Stimulated activated naive B cell treated with anti-CD40 and anti-IgM and Interleukin-4, amounts not matched to agents 10 μg/mL and 1 μg/mL and 100 μg/mL, for 72 hours (primary cell): ENCODE data around the gene METTL16.

Experiments used
- ATAC-seq, 2 donors: fragments of 150-1000 bp; cut with Tn5 transposase; replicated peaks; 2 replicates each; pipeline ENCODE4 v1.10.0; 2021; ENCODE audit warnings: moderate library complexity in 1 of 2
- DNase-seq: peaks from one replicate; pipeline ENCODE4 v3.0.0; 2021
- H3K27ac Mint-ChIP-seq: one replicate; pipeline ENCODE4 v1.8.0; 2022; ENCODE audit warnings: mild to moderate bottlenecking, mixed read lengths
- H3K27me3 Mint-ChIP-seq, 2 donors: one replicate each; pipeline ENCODE4 v1.8.0; 2022; ENCODE audit warnings: mixed read lengths in 2 of 2
- H3K36me3 Mint-ChIP-seq, 2 donors: one replicate each; pipeline ENCODE4 v1.8.0; 2022; ENCODE audit warnings: mixed read lengths in 2 of 2, mild to moderate bottlenecking in 1 of 2
- H3K4me1 Mint-ChIP-seq, 2 donors: one replicate each; pipeline ENCODE4 v1.8.0; 2022; ENCODE audit warnings: mixed read lengths in 2 of 2, mild to moderate bottlenecking in 1 of 2
- H3K4me3 Mint-ChIP-seq, 2 donors: one replicate each; pipeline ENCODE4 v1.8.0; 2022; ENCODE audit warnings: mild to moderate bottlenecking in 2 of 2, mixed read lengths in 2 of 2, moderate library complexity in 1 of 2
- H3K9me3 Mint-ChIP-seq, 2 donors: one replicate each; pipeline ENCODE4 v1.8.0; 2022; ENCODE audit warnings: mixed read lengths in 2 of 2, mild to moderate bottlenecking in 1 of 2

The METTL16 gene

DNA sequence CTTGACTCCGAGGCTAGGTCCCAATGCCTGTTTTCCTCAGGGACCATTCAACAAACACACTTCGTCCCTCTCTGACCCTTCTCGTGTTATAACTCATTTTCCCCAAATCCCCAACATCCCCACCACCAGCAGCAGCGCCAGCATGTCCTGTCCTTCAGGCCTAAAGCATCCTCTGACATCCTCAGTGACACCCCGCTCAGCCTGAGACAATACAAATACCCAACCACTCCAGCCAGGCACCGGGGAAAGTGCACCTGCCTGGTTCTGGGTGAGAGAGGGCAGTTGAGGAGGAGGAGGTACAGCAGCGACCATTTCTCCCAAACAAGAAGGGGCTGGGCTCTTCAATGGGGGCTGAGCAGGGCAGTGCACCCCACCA lies 115.5 kb downstream of the METTL16 start:
- ATAC-seq, result no peak
- peak overlapping the region; percentile 83 to 85 for H3K4me3 Mint-ChIP-seq
- H3K27ac Mint-ChIP-seq, result no peak overlapping the region
- no peak for DNase-seq
- H3K27me3 Mint-ChIP-seq, result no peaks in the 10 kb centered on the region
- H3K36me3 Mint-ChIP-seq, result peaks cover 12 to 13% of the 10 kb centered on the region in 2 donors
- no peaks in the 10 kb centered on the region for H3K9me3 Mint-ChIP-seq
- H3K4me1 Mint-ChIP-seq, result peaks cover 60 to 74% of the 10 kb centered on the region in 2 donors

DNA sequence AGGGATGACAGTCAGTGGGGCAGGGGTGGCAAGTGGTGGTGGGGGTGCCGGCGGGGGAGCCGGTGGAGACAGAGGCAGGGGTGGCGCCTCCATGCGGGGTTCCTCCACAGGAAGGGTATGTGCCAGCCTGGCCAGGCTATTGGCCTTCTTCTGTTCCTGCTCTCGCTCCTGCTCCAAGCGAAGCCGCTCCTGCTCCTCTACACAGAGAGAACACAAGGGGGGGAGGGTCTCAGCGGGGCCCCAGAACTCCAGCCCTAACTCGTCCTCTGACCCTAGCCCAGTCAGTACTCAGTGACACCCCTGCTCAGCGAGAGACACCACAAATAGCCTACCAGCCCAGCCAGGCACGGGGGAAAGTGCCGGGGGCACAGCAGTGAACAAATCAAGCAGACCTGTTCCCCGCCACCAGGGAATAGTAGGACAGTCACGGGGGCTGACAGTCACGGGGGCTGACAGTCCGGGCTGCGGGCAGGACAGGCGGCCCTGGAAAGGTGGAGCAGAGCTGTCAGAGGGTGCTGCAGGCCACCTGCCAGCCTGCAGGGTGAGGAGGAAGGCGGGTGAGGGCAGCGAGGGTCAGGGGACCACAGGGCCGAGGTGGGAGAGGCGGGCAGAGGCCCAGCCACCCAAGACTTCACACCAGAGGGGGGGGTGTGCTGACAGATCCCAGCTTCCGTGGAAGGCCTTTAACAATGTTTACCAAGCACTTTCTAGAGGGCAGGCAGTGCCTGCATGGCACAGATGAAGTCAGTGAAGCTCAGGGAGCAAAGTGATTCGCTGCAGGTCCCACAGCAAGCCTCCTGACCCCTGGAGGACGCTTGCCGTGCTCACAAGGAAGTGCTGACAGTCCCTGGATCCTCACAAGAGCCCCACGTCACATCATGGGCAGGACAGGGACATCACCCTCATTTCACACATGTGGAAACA lies 116.2 kb downstream of the METTL16 start:
- peak overlapping the region; percentile 83 to 85 for H3K4me3 Mint-ChIP-seq
- H3K4me1 Mint-ChIP-seq, result peaks cover 65 to 80% of the 10 kb centered on the region in 2 donors
- no peak for ATAC-seq
- H3K27ac Mint-ChIP-seq, result peak overlapping the region; percentile 14
- no peak for DNase-seq
- peaks cover 12 to 13% of the 10 kb centered on the region in 2 donors for H3K36me3 Mint-ChIP-seq
- no peaks in the 10 kb centered on the region for H3K9me3 Mint-ChIP-seq
- no peaks in the 10 kb centered on the region for H3K27me3 Mint-ChIP-seq

DNA sequence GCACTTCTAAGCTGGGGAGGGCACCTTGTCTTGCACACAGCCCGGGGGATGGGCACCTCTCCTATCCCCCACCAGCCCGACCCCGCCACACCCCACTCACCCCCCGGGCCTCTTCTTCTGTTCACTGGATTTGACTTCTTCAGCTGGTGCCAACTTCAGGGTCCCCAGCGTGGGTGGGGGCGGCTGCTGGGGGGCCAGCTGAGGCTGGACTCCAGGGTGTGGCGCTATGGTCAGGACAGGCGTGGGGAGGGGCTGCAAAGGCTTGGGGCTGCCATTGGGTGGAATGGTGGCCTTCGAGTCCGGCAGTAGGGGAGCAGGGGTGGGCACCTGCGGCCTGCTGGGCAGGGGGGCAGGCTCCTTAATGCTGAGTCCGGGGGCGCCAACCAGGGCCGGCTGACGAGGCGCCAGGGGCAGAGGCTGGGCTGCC lies 116.9 kb downstream of the METTL16 start:
- peaks cover 62 to 82% of the 10 kb centered on the region in 2 donors for H3K4me1 Mint-ChIP-seq
- H3K27ac Mint-ChIP-seq, result peak overlapping the region; percentile 84
- H3K36me3 Mint-ChIP-seq, result peaks cover 9 to 12% of the 10 kb centered on the region in 2 donors
- peak overlapping the region; percentile 47 to 64 for H3K4me3 Mint-ChIP-seq
- no peaks in the 10 kb centered on the region for H3K27me3 Mint-ChIP-seq
- no peaks in the 10 kb centered on the region for H3K9me3 Mint-ChIP-seq
- ATAC-seq, result no peak
- no peak for DNase-seq

DNA sequence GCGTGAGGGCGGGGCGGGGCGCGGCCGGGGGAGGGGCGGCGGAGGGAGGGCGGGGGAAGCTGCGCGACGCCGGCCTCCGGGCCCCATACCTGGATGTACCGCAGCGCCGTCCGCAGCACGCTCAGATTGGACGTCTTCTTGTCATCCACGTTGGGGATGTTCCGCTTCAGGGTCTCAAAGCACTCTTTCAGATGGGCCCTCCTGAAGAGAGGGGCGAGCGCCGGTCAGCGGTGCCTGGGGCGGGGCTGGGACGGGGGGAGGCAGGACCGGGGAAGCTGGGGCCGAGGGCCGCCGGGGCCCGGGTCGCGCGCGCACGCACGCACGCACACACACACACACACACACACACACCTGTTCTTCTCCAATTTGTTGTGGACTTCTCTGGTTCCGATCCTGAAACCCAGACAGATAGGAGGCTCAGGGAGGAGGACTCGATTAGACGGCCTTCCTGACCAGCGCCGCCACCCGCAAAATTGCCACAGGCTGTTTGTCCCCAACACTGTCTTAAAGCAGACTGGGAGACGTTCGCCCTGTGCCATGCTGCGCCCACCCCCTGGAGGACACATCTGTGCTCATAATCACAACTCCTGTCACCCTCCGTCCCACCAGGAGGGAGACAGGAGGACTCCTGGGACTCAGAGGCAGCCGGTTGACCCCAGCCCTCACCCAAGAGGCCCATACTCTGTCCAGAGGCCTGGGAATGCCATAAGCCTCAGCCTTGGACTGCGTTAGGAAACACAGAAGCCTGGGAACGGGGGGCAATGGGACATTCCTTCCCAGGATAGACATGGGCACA lies 117.5 kb downstream of the METTL16 start:
- peak overlapping the region; percentile 82 to 86 for H3K4me3 Mint-ChIP-seq
- peak overlapping the region; percentile 94 for H3K27ac Mint-ChIP-seq
- no peak for DNase-seq
- peaks cover 9 to 16% of the 10 kb centered on the region in 2 donors for H3K36me3 Mint-ChIP-seq
- ATAC-seq, result no peak
- no peaks in the 10 kb centered on the region for H3K9me3 Mint-ChIP-seq
- H3K27me3 Mint-ChIP-seq, result no peaks in the 10 kb centered on the region
- peaks cover 62 to 85% of the 10 kb centered on the region in 2 donors for H3K4me1 Mint-ChIP-seq

DNA sequence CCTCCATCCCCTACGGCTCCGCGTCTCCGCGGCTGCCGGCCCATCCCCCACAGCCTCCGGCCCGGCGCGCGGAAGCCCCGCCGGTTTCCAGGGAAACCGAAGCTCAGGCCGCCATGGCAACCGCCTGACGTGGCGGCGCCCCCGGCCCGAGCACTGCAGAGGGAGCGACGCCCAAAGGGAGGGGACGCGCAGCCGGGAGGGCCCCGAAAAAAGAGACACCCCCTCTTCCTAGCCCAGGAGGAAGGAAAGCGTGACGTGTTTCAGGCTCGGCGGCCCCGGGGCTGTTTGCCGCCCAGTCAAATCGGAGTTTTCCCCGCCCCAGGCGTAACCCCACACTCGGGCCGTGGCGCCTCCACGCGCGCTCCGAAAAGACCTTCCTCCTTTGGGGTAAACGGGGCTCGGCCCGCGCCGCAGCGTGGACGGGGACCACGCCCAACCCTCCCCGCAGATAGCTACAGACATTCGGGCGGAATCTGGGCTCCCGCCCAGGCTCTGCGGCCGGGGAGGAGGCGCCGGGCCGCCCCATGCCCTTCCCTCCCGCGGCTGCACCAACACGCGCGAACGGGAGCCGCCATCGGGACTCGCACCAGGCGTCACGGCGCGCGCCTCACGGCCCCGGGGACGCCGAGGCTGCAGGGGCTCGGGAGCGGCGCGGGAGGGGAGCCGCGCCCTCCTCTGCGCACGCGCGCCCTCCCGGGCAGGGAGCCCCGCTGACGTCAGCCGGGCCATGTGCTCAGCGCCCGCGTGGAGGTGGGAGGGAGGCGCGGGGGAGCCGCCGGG lies 118.3 kb downstream of the METTL16 start:
- Mint-ChIP-seq H3K4me1 (peaks cover 62 to 85% of the 10 kb centered on the region in 2 donors), H3K9me3 (no peaks in the 10 kb centered on the region), H3K36me3 (peaks cover 13 to 24% of the 10 kb centered on the region in 2 donors), H3K27ac (peak overlapping the region; percentile 96), H3K27me3 (no peaks in the 10 kb centered on the region), H3K4me3 (peak overlapping the region; percentile 93)
- DNase-seq, result peak; percentile 88
- ATAC-seq, result peak; percentile 45 to 58

DNA sequence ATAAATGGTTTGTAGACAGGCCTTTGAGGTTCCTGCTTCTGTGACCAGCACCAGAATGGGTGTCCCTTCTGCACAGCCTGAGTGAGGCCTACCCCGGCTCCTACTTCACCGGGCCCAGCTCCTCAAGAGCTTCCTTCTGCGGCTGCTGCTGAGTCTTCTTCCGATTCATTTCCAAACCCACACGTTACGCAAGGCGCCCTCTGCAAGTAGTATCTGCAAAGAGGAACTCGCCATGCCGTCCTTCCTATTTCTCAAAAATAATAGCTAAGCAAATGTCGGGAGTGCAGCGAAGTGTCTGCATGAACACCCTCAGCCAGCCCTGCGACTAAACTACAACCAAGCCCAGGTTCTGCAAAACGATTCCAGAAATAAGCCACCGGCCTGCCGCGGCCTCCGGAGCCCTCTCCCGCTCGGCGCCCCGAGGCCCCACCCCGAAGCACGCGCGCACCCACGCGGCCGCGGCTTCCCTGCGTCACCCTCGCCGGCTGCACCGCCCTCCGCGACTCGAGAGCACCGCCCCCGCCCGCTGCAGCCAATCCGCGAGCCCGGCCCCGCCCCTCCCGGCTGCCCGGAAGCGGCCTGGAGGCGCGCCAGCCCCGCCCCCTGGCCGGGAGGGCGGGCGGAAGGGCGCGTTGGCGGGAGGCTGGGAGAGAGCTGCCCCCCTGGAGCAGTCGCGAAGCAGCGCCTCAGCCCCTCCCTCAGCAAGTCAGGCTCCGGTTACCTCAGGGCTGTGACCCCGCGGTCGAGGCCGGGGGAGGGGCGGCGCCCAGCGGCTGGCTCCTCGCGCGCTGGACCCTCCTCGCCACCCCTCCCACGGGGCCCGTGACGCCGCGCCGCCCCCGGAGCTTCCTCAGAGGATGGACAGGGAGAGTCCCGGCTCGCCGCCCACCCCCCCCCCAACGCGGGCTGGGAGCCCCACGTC lies 119.2 kb downstream of the METTL16 start:
- no peaks in the 10 kb centered on the region for H3K9me3 Mint-ChIP-seq
- no peaks in the 10 kb centered on the region for H3K27me3 Mint-ChIP-seq
- peak; percentile 62 to 68 for ATAC-seq
- peaks cover 18 to 29% of the 10 kb centered on the region in 2 donors for H3K36me3 Mint-ChIP-seq
- peak overlapping the region; percentile 93 for H3K4me3 Mint-ChIP-seq
- peaks cover 56 to 82% of the 10 kb centered on the region in 2 donors for H3K4me1 Mint-ChIP-seq
- DNase-seq, result peak; percentile 97
- H3K27ac Mint-ChIP-seq, result peak overlapping the region; percentile 99

DNA sequence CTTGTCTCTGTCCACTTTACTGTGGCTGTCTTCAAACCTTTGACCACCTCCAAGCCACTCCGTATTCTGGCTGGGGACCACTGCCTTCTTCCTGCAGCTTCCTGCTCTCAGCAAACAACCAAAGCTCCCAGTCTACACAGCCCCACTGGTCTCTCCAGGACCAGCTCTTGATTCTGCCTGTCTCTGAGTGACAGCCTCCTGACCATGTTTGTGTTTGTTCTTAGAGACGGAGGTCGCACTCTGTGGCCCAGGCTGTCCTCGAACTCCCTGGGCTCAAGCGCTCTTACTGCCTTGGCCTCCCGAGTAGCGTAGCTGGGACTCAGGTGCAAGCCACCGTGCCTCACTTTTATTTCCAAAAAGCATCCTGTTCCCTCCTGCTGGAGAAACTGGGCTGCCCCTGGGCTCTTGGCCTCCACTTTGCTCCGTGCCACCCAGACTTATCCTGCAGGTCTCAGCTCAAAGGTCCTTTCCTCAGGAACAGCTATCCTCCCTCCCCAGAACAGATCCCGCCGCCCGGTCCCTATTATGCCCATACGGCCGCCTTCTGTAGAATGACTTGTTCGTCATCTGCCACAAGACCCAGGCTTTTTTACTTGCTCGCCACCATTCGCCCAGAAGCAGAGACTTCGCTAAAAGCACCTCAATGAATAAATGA lies 120.0 kb downstream of the METTL16 start:
- Mint-ChIP-seq H3K4me3 (peak overlapping the region; percentile 93), H3K36me3 (peaks cover 21 to 34% of the 10 kb centered on the region in 2 donors), H3K27me3 (no peaks in the 10 kb centered on the region), H3K9me3 (no peaks in the 10 kb centered on the region), H3K27ac (peak overlapping the region; percentile 99), H3K4me1 (peaks cover 48 to 74% of the 10 kb centered on the region in 2 donors)
- no peak for ATAC-seq
- no peak for DNase-seq

DNA sequence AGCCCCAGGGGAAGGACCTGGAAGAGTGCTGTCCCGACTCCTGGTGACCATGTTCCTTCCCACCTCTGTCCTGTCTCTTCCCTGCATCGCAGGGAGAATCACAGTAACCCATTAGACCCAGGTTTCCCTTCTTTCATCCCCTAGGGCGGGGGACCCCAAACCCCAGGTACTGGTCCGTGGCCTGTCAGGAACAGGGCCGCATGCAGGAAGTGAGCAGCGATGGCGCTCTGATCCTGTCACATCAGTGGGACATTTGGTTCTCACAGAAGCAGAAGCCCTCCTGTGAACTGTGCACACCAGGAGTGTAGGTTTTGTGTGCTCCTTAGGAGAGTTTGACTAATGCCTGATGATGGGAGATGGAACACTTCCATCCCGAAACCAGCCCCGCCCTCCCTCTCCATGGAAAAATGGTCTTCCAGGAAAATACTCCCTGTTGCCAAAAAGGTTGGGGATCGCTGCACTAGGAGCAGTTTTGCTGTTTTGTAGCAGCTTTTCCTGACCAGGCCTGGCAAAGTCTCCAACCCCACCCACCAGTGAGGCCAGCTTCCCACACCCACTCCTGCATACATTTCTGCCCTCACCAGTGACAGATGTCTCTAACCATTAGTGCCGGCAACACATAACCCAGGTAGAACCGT lies 121.4 kb downstream of the METTL16 start:
- no peak for ATAC-seq
- Mint-ChIP-seq H3K4me1 (peaks cover 36 to 60% of the 10 kb centered on the region in 2 donors), H3K9me3 (no peaks in the 10 kb centered on the region), H3K36me3 (peaks cover 22 to 35% of the 10 kb centered on the region in 2 donors), H3K27ac (peak overlapping the region; percentile 20), H3K27me3 (no peaks in the 10 kb centered on the region), H3K4me3 (peak overlapping the region in 1 of 2 donors; percentile 93)
- DNase-seq, result no peak

DNA sequence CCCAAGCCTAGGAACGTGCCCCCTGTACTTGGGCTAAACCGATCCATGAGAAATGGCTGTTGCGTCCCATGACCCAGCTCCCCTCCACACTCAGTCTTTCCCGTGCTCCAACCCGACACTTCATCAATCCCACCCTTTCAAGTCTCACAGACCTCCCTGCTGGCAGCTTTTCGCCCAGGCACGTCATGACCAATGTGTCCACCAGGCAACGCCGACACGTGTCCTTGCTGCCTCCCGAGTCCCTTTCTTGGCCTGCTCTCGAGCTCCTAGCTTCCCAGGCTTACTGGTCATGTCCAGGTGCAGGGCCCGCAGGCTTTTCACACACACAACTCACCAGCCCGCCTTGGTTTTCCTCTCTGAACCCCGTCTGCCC lies 123.0 kb downstream of the METTL16 start:
- Mint-ChIP-seq H3K36me3 (peaks cover 20 to 35% of the 10 kb centered on the region in 2 donors), H3K27ac (peak overlapping the region; percentile 59), H3K4me3 (no peak overlapping the region), H3K27me3 (no peaks in the 10 kb centered on the region), H3K9me3 (no peaks in the 10 kb centered on the region), H3K4me1 (peaks cover 29 to 47% of the 10 kb centered on the region in 2 donors)
- ATAC-seq, result no peak
- no peak for DNase-seq

DNA sequence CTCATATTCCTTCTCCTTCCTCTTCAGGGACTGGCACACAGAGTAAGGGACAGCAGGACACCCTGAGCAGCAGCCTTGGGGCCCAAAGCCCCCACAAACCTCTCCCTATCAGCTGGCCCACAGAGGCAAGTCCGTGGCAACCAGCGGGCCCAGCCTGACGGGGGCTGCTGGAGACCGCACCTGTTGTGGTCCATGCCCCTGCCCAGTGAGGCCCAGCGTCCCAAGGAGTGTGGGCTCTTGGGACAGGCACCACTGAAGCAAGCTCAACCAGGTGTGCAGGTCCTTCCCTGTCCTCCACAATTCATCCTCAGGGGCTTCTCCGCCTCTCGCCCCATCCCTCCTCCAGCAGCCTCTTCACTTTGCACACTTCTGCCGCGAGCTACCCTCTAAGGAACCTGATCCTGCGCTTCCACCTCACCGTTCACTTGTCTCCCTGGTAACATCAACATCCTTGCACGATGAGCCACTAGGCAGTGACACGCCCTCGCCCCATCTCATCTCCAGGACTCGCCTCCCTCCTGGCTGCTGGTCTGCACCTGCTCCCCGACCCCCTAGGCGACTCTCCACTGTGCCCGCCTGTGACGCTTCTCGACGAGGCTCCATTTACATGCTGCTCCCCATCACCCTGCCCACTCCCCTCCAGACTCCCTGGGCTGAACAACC lies 123.5 kb downstream of the METTL16 start:
- no peaks in the 10 kb centered on the region for H3K9me3 Mint-ChIP-seq
- no peak overlapping the region for H3K4me3 Mint-ChIP-seq

DNA sequence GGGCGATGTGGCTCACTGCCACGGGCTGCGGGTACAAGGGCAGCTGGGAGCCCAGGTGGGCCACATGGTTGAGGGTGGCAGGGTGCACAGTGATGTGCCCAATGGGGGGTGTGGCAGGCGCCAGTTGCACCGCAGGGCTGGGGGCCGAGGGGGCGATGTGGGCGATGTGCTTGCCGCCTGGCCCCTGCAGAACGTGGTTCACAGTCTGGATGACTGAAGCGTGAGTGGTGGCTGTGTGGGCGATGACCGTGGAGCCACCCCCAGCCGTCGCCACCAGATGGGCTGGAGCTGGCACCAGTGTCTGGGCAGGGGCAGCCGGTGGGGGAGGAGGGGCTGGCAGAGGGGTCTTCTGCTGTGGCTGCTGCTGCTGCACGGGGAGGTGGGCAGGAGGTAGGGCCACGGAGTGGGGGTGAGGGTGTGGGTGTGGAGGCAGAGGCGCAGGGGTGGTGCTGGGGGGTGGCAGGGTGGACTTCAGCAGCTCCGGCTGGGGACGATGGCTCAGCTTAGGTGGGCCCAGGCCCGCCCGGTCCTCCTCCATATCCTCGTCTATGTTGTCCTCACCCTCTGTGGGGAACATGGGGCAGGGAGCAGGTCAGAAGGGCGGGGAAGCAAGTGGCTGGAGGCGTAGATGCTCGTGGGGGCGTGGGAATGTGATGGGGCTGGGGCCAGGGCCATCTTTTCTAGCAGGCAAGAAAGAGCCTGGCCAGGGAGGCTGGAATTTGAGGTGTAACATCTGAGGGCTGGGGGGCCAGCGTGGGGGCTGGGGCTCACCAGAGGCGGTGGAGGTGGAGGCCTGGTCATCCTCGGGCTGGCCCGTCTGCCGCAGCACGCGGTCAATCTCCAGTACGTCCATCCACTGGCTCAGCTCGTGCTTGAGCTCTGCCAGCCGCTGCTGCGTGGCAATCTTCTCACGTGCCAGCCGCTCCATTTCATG lies 124.3 kb downstream of the METTL16 start:
- H3K4me1 Mint-ChIP-seq, result peaks cover 30 to 51% of the 10 kb centered on the region in 2 donors
- DNase-seq, result no peak
- no peak overlapping the region for H3K4me3 Mint-ChIP-seq
- H3K27ac Mint-ChIP-seq, result peak overlapping the region; percentile 71
- H3K9me3 Mint-ChIP-seq, result no peaks in the 10 kb centered on the region
- no peak for ATAC-seq
- peaks cover 19 to 33% of the 10 kb centered on the region in 2 donors for H3K36me3 Mint-ChIP-seq
- H3K27me3 Mint-ChIP-seq, result no peaks in the 10 kb centered on the region

More for the DNA sequence above, 123.5 kb downstream of the METTL16 start:
- ATAC-seq (no peak), DNase-seq (no peak)
- Mint-ChIP-seq H3K4me1 (peaks cover 31 to 52% of the 10 kb centered on the region in 2 donors), H3K36me3 (peaks cover 20 to 35% of the 10 kb centered on the region in 2 donors), H3K27ac (peak overlapping the region; percentile 71), H3K27me3 (no peaks in the 10 kb centered on the region)
